Transverse colon (tissue), 4 donors: ENCODE data around the gene CFAP52. TPM values are rescaled to one million over a fixed set of nuclear protein-coding genes. Genes with fewer than 3 reads are reported as not detected.
"Not testable (repeated sequence)": the region's sequence is repeated elsewhere in the genome, so short reads cannot be mapped to it uniquely, and the experiment has no call there.

Experiments used
- DNase-seq: peaks from one replicate; pipeline ENCODE4 v3.0.0-alpha.2; 2019
- H3K27ac ChIP-seq, 4 donors: fragments of 200-600 bp; sonication (generic); 2 replicates each; pipeline ENCODE4 v1.5.1; 2016 to 2018; ENCODE audit warnings: inconsistent platforms in 4 of 4
- H3K27me3 ChIP-seq: fragments of 200-600 bp; sonication (generic); 2 replicates; pipeline ENCODE4 v1.5.1; 2017; ENCODE audit warnings: inconsistent platforms
- H3K36me3 ChIP-seq, 4 donors: fragments of 200-600 bp; sonication (generic); 2 replicates each; pipeline ENCODE4 v1.5.1; 2017 to 2019; ENCODE audit warnings: inconsistent platforms in 4 of 4
- H3K4me1 ChIP-seq, 4 donors: fragments of 200-600 bp; sonication (generic); 2 replicates each; pipeline ENCODE4 v1.5.1; 2017 to 2020; ENCODE audit warnings: inconsistent platforms in 4 of 4
- H3K4me3 ChIP-seq, 4 donors: fragments of 200-600 bp; sonication (generic); 1 replicate in 1 of 4; 2 replicates in 3 of 4; pipeline versions ENCODE4 v1.5.1 to v1.6.1; 2017 to 2019; ENCODE audit warnings: inconsistent platforms in 4 of 4
- H3K9me3 ChIP-seq, 2 donors: fragments of 200-600 bp; sonication (generic); 2 replicates each; pipeline ENCODE4 v1.5.1; 2017 to 2019; ENCODE audit warnings: inconsistent platforms in 2 of 2
- CTCF ChIP-seq, 5 experiments: fragments of 200-600 bp in 3 of 5; fragments of 450-650 bp in 2 of 5; sonication (generic) in 3 of 5; IDR thresholded peaks; 1 replicate in 2 of 5; 2 replicates in 3 of 5; pipeline ENCODE4 v1.5.1; 2016 to 2017; ENCODE audit warnings: antibody characterized with exemption in 5 of 5, inconsistent platforms in 3 of 5, mild to moderate bottlenecking in 2 of 5, moderate library complexity in 1 of 5
- EP300 ChIP-seq: sonication (generic); formaldehyde crosslinking; IDR thresholded peaks from one replicate; pipeline ENCODE4 v1.6.1; 2017; ENCODE audit warnings: antibody characterized with exemption, low read depth
- POLR2A ChIP-seq: fragments of 450-650 bp; IDR thresholded peaks from one replicate; pipeline ENCODE4 v1.6.1; 2016; ENCODE audit warnings: antibody characterized with exemption, mild to moderate bottlenecking, moderate library complexity
- POLR2AphosphoS5 ChIP-seq, 3 donors: sonication (generic); formaldehyde crosslinking; IDR thresholded peaks; one replicate each; pipeline ENCODE4 v1.6.1; 2016; ENCODE audit warnings: antibody characterized with exemption in 3 of 3
- WGBS, 2 donors: methylation state at CpG; one replicate each; pipeline ENCODE4 v1.1.5; 2018; ENCODE audit warnings: low coverage in 1 of 2; 5-methylcytosine and 5-hydroxymethylcytosine counted together
- in situ Hi-C, 4 donors: fragments of 200-750 bp; cut with MboI; loops; one replicate each; pipeline versions ENCODE4 v1.15.0 to v1.15.1; 2017; ENCODE audit warnings: low sequenced_read_pairs in 3 of 4, low pct_ligation_motif_present in 1 of 4, low pct_unique_long_range_greater_than_20kb in 1 of 4
- intact Hi-C: fragments of 100-400 bp; cut with DNase I; formaldehyde crosslinking; loops from one replicate; pipeline ENCODE4 v1.15.1; 2023; ENCODE audit warnings: low total_unique reads
- total RNA-seq, 4 donors: library from RNA; depleted of rRNA; stranded (reverse); fragments of >200 nt; gene quantifications; one replicate each; pipeline ENCODE4 v1.1.0, GENCODE V29; 2016

CFAP52 gene
- total RNA-seq, 4 donors from 2014 or later, result not detected

- Histone ChIP-seq H3K4me3 (no peak overlapping the region), H3K4me1 (no peaks in the 10 kb centered on the region), H3K36me3 (no peaks in the 10 kb centered on the region), H3K9me3 (no peaks in the 10 kb centered on the region), H3K27me3 (no peaks in the 10 kb centered on the region), H3K27ac (no peak overlapping the region)
- 77 to 90% methylated on average over 4 to 6 of the region's 6 CpGs for WGBS, 2 donors
- intact Hi-C loops, result no loop called here
- no peak for DNase-seq
- in situ Hi-C loops, result no loop called here
- TF ChIP-seq POLR2AphosphoS5 (IDR thresholded peaks at IDR 0.05) (no peak), POLR2A (no peak), CTCF (IDR thresholded peaks at IDR 0.05) (no peak), EP300 (no peak)
These were observed 30.0 kb downstream of the CFAP52 start for GRCh38 chr17:9606453-9606852.

- H3K27ac ChIP-seq, H3K27me3 ChIP-seq, intact Hi-C loops, H3K36me3 ChIP-seq, H3K9me3 ChIP-seq, DNase-seq, H3K4me1 ChIP-seq, in situ Hi-C loops, H3K4me3 ChIP-seq: not testable (repeated sequence)
- 55 to 69% methylated on average over 3 to 5 of the region's 5 CpGs for WGBS, 2 donors
These were observed 30.6 kb downstream of the CFAP52 start for GRCh38 chr17:9607058-9607457.

GRCh38 chr17:9611557-9611956 lies 35.1 kb downstream of the CFAP52 start:
- Histone ChIP-seq H3K4me3 (no peak overlapping the region), H3K27ac (no peak overlapping the region), H3K27me3 (no peaks in the 10 kb centered on the region), H3K9me3 (no peaks in the 10 kb centered on the region), H3K36me3 (no peaks in the 10 kb centered on the region), H3K4me1 (no peaks in the 10 kb centered on the region)
- intact Hi-C loops, result no loop called here
- no peak for DNase-seq
- in situ Hi-C loops, result no loop called here
- TF ChIP-seq CTCF (IDR thresholded peaks at IDR 0.05) (no peak), POLR2A (no peak), POLR2AphosphoS5 (IDR thresholded peaks at IDR 0.05) (no peak), EP300 (no peak)
- WGBS, 2 donors, result 45 to 65% methylated on average over 1 to 2 of the region's 2 CpGs

- H3K4me3 ChIP-seq, result no peak overlapping the region
- H3K9me3 ChIP-seq, result no peaks in the 10 kb centered on the region
- 72 to 83% methylated on average over 7 to 9 of the region's 9 CpGs for WGBS, 2 donors
- H3K4me1 ChIP-seq, result no peaks in the 10 kb centered on the region
- no peak for TF ChIP-seq POLR2AphosphoS5 (IDR thresholded peaks at IDR 0.05)
- no peak for TF ChIP-seq CTCF (IDR thresholded peaks at IDR 0.05)
- TF ChIP-seq EP300, result no peak
- TF ChIP-seq POLR2A, result no peak
- no peaks in the 10 kb centered on the region for H3K36me3 ChIP-seq
- in situ Hi-C loops (no loop called here), intact Hi-C loops (no loop called here)
- DNase-seq, result no peak
- H3K27me3 ChIP-seq, result no peaks in the 10 kb centered on the region
- no peak overlapping the region for H3K27ac ChIP-seq
These were observed 35.6 kb downstream of the CFAP52 start for GRCh38 chr17:9612006-9612405.

GRCh38 chr17:9615486-9615885 lies 39.0 kb downstream of the CFAP52 start:
- DNase-seq, result no peak
- Histone ChIP-seq H3K4me3 (no peak overlapping the region), H3K27ac (no peak overlapping the region), H3K27me3 (no peaks in the 10 kb centered on the region), H3K36me3 (no peaks in the 10 kb centered on the region), H3K9me3 (no peaks in the 10 kb centered on the region), H3K4me1 (no peaks in the 10 kb centered on the region)
- intact Hi-C loops (no loop called here), in situ Hi-C loops (no loop called here)
- TF ChIP-seq POLR2A (no peak), POLR2AphosphoS5 (IDR thresholded peaks at IDR 0.05) (no peak), CTCF (IDR thresholded peaks at IDR 0.05) (no peak), EP300 (no peak)
- 0 to 34% methylated on average over 1 to 2 of the region's 2 CpGs for WGBS, 2 donors
